ENCODE results near the gene SCUBE3. TPM values are rescaled to one million over a fixed set of nuclear protein-coding genes. Genes with fewer than 3 reads are reported as not detected.

The SCUBE3 gene
- total RNA-seq, 2 experiments from 2014 or later: 0.20 to 0.22 TPM

DNA sequence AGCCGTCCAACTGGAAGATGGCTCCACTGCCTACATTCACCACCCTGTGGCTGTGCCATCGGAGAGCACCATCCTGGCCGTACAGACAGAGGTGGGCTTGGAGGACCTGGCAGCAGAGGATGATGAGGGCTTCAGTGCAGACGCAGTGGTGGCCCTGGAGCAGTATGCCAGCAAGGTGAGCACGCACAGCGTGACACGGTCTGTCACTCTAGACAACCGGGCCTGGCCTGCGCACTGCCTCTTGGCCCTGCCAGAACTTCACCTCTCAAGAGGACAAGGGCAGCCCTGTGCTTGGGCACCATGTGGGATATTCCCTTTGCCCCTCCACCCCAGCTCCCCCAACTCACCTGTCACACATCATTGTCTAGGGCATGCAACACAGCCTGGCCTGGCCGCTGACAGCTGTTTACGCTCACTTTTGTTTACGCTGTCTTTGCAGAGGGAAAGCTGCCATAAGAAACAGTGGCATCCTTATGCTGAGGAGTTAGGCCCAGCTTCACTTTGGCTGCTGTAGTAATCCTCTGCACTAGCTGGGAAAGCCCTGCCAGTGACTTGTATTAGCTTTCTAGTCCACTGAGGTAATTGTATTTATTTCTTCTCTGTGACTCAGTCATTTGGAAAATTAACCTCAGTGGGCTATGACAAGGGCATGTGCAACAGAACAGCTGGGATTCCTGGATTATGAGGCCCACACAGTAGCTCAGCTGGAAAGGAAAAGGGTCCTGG lies 74.1 kb downstream of the SCUBE3 start:
- DNase-seq (no peak), ATAC-seq (ENCODE audit: low read depth) (no peak)
- Mint-ChIP-seq H3K27ac (no peak overlapping the region), H3K27me3 (no peaks in the 10 kb centered on the region), H3K36me3 (peaks cover 8% of the 10 kb centered on the region), H3K4me1 (no peaks in the 10 kb centered on the region), H3K4me3 (no peak overlapping the region), H3K9me3 (no peaks in the 10 kb centered on the region)
- POLR2A ChIA-PET: interaction anchor here (0.5 to 1.0 kb wide), 3 partner anchors 37 to 61 kb away, joined by 3 to 4 read pairs (median 3); no protein-coding TSS in a partner anchor

DNA sequence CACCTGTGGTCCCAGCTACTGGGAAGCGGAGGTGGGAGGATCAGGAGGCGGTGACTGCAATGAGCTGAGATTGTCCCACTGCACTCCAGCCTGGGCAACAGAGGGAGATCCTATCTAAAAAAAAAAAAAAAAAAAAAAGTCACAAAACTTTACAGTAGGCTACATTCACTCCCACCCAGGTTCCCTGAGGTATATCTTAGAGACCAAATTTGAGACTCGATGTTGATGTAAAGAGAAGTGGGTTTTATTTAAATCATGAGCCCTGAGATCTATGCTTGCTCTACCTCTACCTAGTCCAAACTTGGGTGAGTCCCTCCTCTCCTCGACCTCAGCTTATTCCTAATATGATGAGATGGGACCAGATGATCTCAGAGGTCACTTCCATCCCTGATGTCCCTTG lies 75.1 kb downstream of the SCUBE3 start:
- H3K4me1 Mint-ChIP-seq: no peaks in the 10 kb centered on the region
- DNase-seq: no peak
- H3K27me3 Mint-ChIP-seq: no peaks in the 10 kb centered on the region
- H3K36me3 Mint-ChIP-seq: peaks cover 6% of the 10 kb centered on the region
- POLR2A ChIA-PET: interaction anchor here (0.7 to 1.0 kb wide), 4 partner anchors 9 to 159 kb away, joined by 3 to 4 read pairs (median 4); no protein-coding TSS in a partner anchor
- no peak overlapping the region for H3K27ac Mint-ChIP-seq
- no peak overlapping the region for H3K4me3 Mint-ChIP-seq
- no peak for ATAC-seq (ENCODE audit: low read depth)
- no peaks in the 10 kb centered on the region for H3K9me3 Mint-ChIP-seq

DNA sequence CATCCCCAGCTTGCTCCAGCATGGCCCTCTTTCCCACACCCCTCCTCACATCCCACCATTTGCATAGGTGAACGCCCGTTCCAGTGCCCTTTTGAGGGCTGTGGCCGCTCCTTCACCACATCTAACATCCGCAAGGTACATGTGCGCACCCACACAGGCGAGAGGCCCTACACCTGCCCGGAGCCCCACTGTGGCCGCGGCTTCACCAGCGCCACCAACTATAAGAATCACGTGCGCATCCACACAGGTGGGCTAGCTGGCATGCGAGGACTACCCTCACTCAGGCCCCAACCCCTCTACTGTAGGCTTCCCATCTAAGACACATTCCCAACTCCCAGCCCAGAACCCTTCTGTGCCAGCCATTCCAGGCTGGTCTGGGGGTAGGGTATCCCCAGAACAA lies 77.7 kb downstream of the SCUBE3 start:
- H3K36me3 Mint-ChIP-seq: peaks cover 11% of the 10 kb centered on the region
- H3K9me3 Mint-ChIP-seq: no peaks in the 10 kb centered on the region

DNA sequence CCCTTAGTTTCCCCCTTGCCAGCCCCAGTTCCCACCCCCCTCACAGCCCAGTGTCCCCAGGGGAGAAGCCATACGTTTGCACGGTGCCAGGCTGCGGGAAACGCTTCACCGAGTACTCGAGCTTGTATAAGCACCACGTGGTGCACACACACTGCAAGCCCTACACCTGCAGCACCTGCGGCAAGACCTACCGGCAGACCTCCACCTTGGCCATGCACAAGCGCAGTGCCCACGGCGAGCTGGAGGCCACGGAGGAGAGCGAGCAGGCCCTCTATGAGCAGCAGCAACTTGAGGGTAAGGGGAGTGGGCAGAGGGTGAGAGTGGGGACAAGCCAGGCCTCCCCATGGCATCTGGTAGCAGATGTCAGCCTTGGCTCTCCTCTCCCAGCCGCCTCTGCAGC lies 78.7 kb downstream of the SCUBE3 start:
- POLR2A ChIA-PET: no interaction called here

More for the DNA sequence above, 77.7 kb downstream of the SCUBE3 start:
- POLR2A ChIA-PET: no interaction called here
- Mint-ChIP-seq H3K4me1 (peaks cover 3% of the 10 kb centered on the region), H3K27ac (no peak overlapping the region), H3K4me3 (no peak overlapping the region), H3K27me3 (no peaks in the 10 kb centered on the region)
- no peak for DNase-seq
- ATAC-seq (ENCODE audit: low read depth): no peak

DNA sequence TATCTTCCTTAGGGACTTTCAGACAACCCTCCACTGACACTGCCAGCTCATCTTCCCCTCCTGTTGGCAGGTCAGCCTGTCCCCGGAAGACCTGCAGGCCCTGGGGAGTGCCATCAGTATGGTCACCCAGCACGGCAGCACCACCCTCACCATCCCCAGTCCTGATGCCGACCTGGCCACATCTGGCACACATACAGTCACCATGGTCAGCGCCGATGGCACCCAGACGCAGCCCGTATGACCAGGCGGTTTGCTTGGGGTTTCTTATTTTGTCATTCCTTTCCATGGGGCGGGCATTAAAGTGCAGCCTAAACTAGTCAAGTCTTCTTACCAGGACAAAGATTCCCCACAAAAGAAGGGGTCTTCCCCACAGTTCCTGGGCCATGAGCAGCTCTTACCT lies 79.9 kb downstream of the SCUBE3 start:
- Mint-ChIP-seq H3K9me3 (no peaks in the 10 kb centered on the region), H3K27ac (no peak overlapping the region), H3K27me3 (no peaks in the 10 kb centered on the region), H3K36me3 (peaks cover 9% of the 10 kb centered on the region), H3K4me3 (no peak overlapping the region), H3K4me1 (peaks cover 13% of the 10 kb centered on the region)
- POLR2A ChIA-PET: no interaction called here
- ATAC-seq (ENCODE audit: low read depth): no peak
- no peak for DNase-seq

More for the DNA sequence above, 78.7 kb downstream of the SCUBE3 start:
- Mint-ChIP-seq H3K36me3 (peaks cover 8% of the 10 kb centered on the region), H3K27me3 (no peaks in the 10 kb centered on the region), H3K9me3 (no peaks in the 10 kb centered on the region), H3K27ac (no peak overlapping the region), H3K4me3 (no peak overlapping the region), H3K4me1 (peaks cover 12% of the 10 kb centered on the region)
- DNase-seq: no peak
- ATAC-seq (ENCODE audit: low read depth): no peak

DNA sequence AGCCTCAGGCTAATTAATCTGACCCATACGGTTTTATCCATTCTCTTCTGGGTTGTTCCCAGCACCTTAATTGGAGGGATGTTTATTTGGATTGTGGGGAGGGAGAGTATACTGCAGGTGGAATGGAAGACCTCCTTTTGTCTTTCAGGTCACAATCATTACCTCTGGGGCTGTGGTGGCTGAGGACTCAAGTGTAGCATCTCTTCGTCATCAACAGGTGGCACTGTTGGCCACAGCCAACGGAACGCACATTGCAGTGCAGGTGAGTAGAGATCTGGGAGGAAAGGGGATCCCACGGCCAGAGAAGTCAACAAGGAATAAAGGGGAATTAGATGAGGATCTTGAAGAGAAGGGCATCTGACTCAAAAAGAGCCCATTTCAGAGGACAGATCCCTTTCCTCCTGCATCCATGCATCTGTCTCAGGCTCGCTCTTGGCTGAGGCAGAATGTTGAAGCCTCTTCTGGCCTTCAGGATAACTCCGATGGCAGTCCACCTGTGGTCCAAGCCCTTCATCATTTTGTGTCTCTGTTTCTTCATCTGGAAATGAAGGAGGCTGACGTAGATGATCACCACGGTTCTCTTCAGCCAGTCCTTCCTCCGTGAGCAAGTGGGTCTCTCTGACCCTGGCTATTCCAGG lies 80.7 kb downstream of the SCUBE3 start:
- no peak overlapping the region for H3K4me3 Mint-ChIP-seq
- DNase-seq (no peak), ATAC-seq (ENCODE audit: low read depth) (peak; percentile 25)
- no peaks in the 10 kb centered on the region for H3K9me3 Mint-ChIP-seq
- H3K4me1 Mint-ChIP-seq: peaks cover 17% of the 10 kb centered on the region
- H3K27me3 Mint-ChIP-seq: no peaks in the 10 kb centered on the region
- H3K27ac Mint-ChIP-seq: peak overlapping the region; percentile 43
- POLR2A ChIA-PET: no interaction called here
- H3K36me3 Mint-ChIP-seq: peaks cover 11% of the 10 kb centered on the region

DNA sequence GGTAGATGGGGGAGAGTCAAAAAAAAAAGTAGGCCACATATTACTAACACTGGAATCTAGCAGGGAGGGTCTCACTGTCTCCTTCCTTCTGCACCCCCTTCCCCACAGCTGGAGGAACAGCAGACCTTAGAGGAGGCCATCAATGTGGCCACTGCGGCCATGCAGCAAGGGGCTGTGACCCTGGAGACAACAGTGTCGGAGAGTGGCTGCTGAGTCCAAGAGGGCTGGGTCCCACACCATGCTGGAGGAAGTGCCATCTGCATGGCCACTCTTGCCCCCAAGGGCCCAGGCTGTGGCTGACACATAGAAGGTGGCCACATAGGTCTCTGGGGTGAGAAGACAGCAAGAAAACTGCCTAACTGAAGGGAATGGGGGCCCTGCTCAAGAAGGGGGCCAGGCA lies 81.3 kb downstream of the SCUBE3 start:
- ATAC-seq (ENCODE audit: low read depth) (no peak), DNase-seq (no peak)
- Mint-ChIP-seq H3K9me3 (no peaks in the 10 kb centered on the region), H3K27me3 (no peaks in the 10 kb centered on the region), H3K27ac (no peak overlapping the region), H3K4me3 (no peak overlapping the region), H3K36me3 (peaks cover 16% of the 10 kb centered on the region), H3K4me1 (peaks cover 22% of the 10 kb centered on the region)
- POLR2A ChIA-PET: interaction anchor here (0.6 to 8.9 kb wide), 5 partner anchors 16 to 702 kb away, joined by 3 to 86 read pairs (median 3); partner anchors contain the start of genes FANCE and PPARD

DNA sequence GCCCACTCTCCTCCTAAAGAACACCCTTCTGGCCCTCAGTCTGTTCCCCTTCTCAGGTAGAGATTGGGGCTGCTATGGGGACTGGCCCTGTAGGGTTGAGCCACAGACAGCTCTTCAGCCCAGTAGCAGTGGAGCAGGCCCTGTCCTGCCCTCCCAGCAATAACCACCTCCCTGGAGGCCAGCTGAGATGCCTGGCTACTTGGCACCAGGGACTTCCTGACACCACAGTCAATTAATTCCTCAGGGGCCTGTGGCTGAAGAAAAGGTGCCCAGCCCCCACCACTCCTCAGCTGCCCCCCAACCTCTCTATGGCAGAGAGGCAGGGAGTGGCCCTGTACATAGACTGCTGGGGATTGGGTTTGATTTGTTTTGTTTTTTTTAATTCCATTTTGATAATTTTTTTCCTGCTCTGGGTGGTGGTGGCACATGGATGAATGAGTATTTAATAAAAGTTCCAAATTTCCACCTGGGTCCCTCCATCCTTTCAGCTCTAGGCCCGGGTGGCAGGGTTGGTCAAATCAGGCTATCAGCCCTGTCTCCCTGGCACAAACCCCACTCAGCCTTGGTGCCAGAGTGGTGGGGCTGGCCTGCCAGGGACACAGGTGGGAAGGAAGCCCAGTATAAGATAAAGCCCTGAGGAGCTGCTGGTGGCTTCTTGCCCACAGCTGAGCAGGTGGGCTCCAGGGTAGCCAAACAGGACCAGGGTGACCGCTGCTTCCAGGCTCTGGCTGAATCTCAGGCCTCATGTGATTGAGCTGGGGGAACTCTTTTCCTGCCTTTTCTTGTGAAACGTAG lies 82.0 kb downstream of the SCUBE3 start:
- Mint-ChIP-seq H3K36me3 (peaks cover 22% of the 10 kb centered on the region), H3K27ac (peak overlapping the region; percentile 94)
- no peak for ATAC-seq (ENCODE audit: low read depth)

DNA sequence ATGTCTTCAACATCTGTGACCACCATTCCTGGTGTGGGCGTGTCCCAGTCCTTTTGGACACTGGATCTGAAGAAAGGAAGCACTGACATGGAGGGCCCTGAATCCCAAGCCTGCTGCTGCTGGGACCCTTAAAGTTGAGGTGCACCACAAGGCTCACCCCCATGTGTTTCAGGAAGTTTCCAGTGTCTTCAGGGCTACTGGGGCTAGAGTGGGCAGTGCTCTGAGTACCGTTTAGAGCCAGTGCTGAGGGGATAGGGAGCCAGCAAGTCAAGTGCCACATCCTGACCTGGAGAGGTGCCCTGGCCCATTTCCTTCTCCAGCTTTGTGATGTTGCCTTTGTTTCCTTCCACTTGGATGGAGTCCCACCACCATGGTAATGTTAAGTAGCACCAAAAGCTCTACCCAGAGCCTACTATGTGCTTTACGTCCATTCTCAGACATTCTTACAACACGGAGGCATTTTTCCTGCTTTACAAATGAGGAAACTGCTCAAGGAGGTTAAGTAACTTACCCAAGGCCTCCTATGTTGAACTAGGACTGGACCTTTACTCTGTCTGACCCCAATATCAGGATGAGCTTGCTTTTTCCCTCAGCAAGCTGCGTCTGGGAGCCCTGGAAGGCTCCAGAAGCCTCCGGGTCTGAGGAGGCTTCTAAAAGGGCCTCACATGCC lies 83.3 kb downstream of the SCUBE3 start:
- peaks cover 37% of the 10 kb centered on the region for H3K4me1 Mint-ChIP-seq
- H3K27me3 Mint-ChIP-seq: no peaks in the 10 kb centered on the region
- H3K4me3 Mint-ChIP-seq: peak overlapping the region; percentile 89
- H3K36me3 Mint-ChIP-seq: peaks cover 23% of the 10 kb centered on the region
- no peaks in the 10 kb centered on the region for H3K9me3 Mint-ChIP-seq
- no peak for DNase-seq
- no peak for ATAC-seq (ENCODE audit: low read depth)
- POLR2A ChIA-PET: interaction anchor here (0.8 to 8.9 kb wide), 9 partner anchors 14 to 430 kb away, joined by 3 to 86 read pairs (median 5); partner anchors contain the start of genes PPARD, RPL10A and ZNF76
- peak overlapping the region; percentile 94 for H3K27ac Mint-ChIP-seq

More for the DNA sequence above, 82.0 kb downstream of the SCUBE3 start:
- H3K4me3 Mint-ChIP-seq: no peak overlapping the region
- H3K27me3 Mint-ChIP-seq: no peaks in the 10 kb centered on the region
- no peaks in the 10 kb centered on the region for H3K9me3 Mint-ChIP-seq
- POLR2A ChIA-PET: interaction anchor here (0.6 to 8.9 kb wide), 8 partner anchors 15 to 702 kb away, joined by 3 to 86 read pairs (median 4); partner anchors contain the start of genes FANCE, PPARD, RPL10A and ZNF76
- no peak for DNase-seq
- H3K4me1 Mint-ChIP-seq: peaks cover 27% of the 10 kb centered on the region

DNA sequence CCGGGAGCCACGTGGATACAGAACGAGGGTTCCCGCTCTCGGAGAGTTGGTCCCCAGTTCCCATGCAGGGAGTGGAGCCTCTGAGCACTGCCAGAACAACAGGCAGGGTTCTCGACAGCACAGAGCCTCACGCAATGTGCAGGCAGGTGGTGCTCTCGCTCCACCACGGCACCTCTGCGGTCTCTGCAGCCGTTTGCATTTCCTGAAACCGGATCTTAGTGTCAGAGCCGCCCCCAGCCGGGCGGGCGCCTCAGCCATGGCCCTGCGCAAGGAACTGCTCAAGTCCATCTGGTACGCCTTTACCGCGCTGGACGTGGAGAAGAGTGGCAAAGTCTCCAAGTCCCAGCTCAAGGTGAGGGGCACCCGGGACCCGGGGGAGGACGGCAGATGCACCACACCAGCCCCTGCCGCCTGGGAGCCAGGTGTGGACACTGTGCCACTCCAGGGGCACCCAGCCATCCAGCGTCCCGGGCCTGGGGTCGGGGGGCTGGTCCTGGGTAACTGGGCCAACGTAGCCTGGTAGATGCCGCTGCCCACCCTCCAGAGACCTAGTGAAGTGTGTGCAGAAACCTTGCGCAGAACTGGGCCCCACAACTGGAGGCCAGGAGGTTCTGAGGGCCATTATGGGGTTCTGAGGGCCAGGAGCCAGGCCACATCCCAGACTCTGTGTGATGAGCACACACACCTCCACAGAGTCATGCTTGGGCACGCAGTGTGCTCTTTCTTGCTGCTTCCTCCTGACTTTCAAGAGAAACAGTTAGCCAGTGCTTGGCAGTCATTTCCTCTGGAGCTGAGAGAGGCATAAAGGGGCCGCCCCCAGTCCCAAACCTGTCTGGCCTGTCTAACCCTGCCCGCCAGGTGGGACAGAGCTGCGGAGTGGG lies 84.1 kb downstream of the SCUBE3 start, which contains the start of gene DEF6:
Gene DEF6, plus strand, starts transcription at position 218 of the 881 bp plus-strand sequence. Its CDS starts 39 bp downstream, at position 257.
- Mint-ChIP-seq H3K9me3 (no peaks in the 10 kb centered on the region), H3K27me3 (no peaks in the 10 kb centered on the region), H3K36me3 (peaks cover 21% of the 10 kb centered on the region), H3K4me3 (peak within 1 kb of the TSS; percentile 89), H3K27ac (peak within 1 kb of the TSS; percentile 94), H3K4me1 (peaks cover 45% of the 10 kb centered on the region)
- peak; percentile 80 for ATAC-seq (ENCODE audit: low read depth)
- POLR2A ChIA-PET: interaction anchor here (0.6 to 8.9 kb wide), 13 partner anchors 11 to 170 kb away, joined by 3 to 86 read pairs (median 4); partner anchors contain the start of genes PPARD and RPL10A
- peak; percentile 88 for DNase-seq

DNA sequence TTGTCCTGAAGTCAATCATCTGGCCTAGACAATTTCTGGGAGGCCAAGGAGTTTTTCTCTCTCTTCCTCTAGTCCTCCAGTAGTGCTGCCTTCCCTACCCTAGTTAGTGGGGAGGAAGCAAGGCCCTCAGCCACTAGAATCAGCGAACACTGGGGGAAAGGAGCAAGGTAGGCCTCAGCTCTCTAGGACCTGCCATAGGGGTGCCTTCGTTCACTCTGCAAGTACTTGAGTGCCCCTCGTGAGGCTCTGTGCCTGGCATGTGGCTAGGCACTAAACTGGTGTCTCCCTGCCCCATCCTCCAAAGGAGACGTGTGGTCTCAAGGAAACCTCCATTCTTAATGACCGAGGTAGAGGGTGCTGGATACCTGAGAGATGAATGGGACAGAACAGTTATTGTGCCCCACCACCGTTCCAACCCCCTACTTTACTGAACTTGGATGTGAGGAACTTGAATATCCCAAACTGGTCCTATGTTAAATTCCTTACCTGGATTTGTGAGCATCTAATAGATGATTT lies 84.9 kb downstream of the SCUBE3 start:
- H3K27ac Mint-ChIP-seq: peak overlapping the region; percentile 94
- no peak for ATAC-seq (ENCODE audit: low read depth)
- no peaks in the 10 kb centered on the region for H3K27me3 Mint-ChIP-seq
- H3K9me3 Mint-ChIP-seq: no peaks in the 10 kb centered on the region
- H3K4me1 Mint-ChIP-seq: peaks cover 52% of the 10 kb centered on the region
- peaks cover 25% of the 10 kb centered on the region for H3K36me3 Mint-ChIP-seq
- POLR2A ChIA-PET: interaction anchor here (0.6 to 8.9 kb wide), 10 partner anchors 10 to 169 kb away, joined by 3 to 86 read pairs (median 4); partner anchors contain the start of genes PPARD and RPL10A
- no peak for DNase-seq
- peak overlapping the region; percentile 89 for H3K4me3 Mint-ChIP-seq
